Esophagus squamous epithelium (tissue), 4 donors: ENCODE measurements around the gene ZNF189.

Experiments
- CTCF ChIP-seq, 6 experiments: fragments of 450-650 bp in 4 of 6; fragments of 200-600 bp in 2 of 6; sonication (generic) in 2 of 6; IDR thresholded peaks; one replicate each; pipeline ENCODE4 v1.5.1; 2016 to 2019; ENCODE audit warnings: antibody characterized with exemption in 6 of 6, mild to moderate bottlenecking in 4 of 6, moderate library complexity in 4 of 6
- POLR2A ChIP-seq, 4 donors: fragments of 450-650 bp; IDR thresholded peaks; one replicate each; pipeline ENCODE4 v1.6.1; 2017; ENCODE audit warnings: antibody characterized with exemption in 4 of 4, mild to moderate bottlenecking in 4 of 4, moderate library complexity in 3 of 4

DNA sequence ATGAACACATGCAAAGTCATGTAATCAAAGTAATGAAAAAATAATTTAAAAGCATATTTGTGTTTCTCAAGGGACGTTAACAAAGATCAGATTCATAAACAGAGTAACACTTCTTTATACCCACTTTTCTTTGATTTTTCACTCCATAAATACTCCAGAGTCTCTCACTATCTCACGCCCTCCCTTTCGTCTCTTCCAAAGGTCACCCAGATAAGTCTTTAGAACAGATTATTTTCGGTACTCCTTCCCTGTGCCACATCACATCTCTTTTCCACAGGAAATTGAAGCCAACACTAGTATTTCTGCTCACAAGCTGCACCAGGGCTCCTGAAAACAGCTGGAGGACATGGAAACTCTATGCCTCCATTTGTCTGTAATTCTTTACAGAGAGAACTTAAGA, 52.3 kb downstream of the ZNF189 start:
- TF ChIP-seq CTCF (IDR thresholded peaks at IDR 0.05) (no peak), POLR2A (IDR thresholded peaks at IDR 0.05) (no peak)
